Measurements from ENCODE around the gene SLC6A18. TPM values are rescaled to one million over a fixed set of nuclear protein-coding genes. Genes with fewer than 3 reads are reported as not detected.

SLC6A18 gene
- total RNA-seq, 2 experiments from 2014 or later = not detected

- intact Hi-C loops (cut with micrococcal nuclease) = no loop called here
- DNase-seq (no peak), ATAC-seq (no peak)
- peaks cover 20% of the 10 kb centered on the region for H3K4me1 Mint-ChIP-seq (ENCODE audit: low read depth)
- no peaks in the 10 kb centered on the region for H3K27me3 Mint-ChIP-seq
- H3K27ac Mint-ChIP-seq = no peak overlapping the region
- POLR2A ChIA-PET = no interaction called here
- no peak overlapping the region for H3K4me3 Mint-ChIP-seq
- no peaks in the 10 kb centered on the region for H3K36me3 Mint-ChIP-seq (ENCODE audit: low read depth)
- CTCF ChIA-PET = no interaction called here
- TF ChIP-seq CTCF (IDR thresholded peaks at IDR 0.05) = no peak
- H3K9me3 Mint-ChIP-seq = no peaks in the 10 kb centered on the region
These were observed 28.4 kb downstream of the SLC6A18 start for GRCh38 chr5:1253456-1254105.

- intact Hi-C loops (cut with micrococcal nuclease) = no loop called here
- H3K36me3 Mint-ChIP-seq (ENCODE audit: low read depth) = no peaks in the 10 kb centered on the region
- H3K27me3 Mint-ChIP-seq = no peaks in the 10 kb centered on the region
- ChIA-PET CTCF (no interaction called here), POLR2A (no interaction called here)
- H3K4me1 Mint-ChIP-seq (ENCODE audit: low read depth) = peaks cover 20% of the 10 kb centered on the region
- H3K4me3 Mint-ChIP-seq = no peak overlapping the region
- no peaks in the 10 kb centered on the region for H3K9me3 Mint-ChIP-seq
- no peak overlapping the region for H3K27ac Mint-ChIP-seq
- TF ChIP-seq CTCF (IDR thresholded peaks at IDR 0.05) = no peak
- ATAC-seq = no peak
- DNase-seq = no peak
These were observed 29.0 kb downstream of the SLC6A18 start for GRCh38 chr5:1254196-1254595.

GRCh38 chr5:1255081-1255561, 29.9 kb downstream of the SLC6A18 start:
- H3K4me1 Mint-ChIP-seq (ENCODE audit: low read depth) = peaks cover 20% of the 10 kb centered on the region
- intact Hi-C loops (cut with micrococcal nuclease) = no loop called here
- H3K36me3 Mint-ChIP-seq (ENCODE audit: low read depth) = no peaks in the 10 kb centered on the region
- ATAC-seq = peak; percentile 88
- H3K9me3 Mint-ChIP-seq = no peaks in the 10 kb centered on the region
- ChIA-PET POLR2A (interaction anchor here (1.2 kb wide), 1 partner anchor 60 kb away, joined by 3 read pairs; no protein-coding TSS in a partner anchor), CTCF (interaction anchor here (0.6 to 0.9 kb wide), 2 partner anchors 81 to 389 kb away, joined by 3 read pairs; no protein-coding TSS in a partner anchor)
- H3K27ac Mint-ChIP-seq = no peak overlapping the region
- H3K27me3 Mint-ChIP-seq = no peaks in the 10 kb centered on the region
- no peak overlapping the region for H3K4me3 Mint-ChIP-seq
- peak; percentile 61 for DNase-seq
- TF ChIP-seq CTCF (IDR thresholded peaks at IDR 0.05) = no peak

- peaks cover 4% of the 10 kb centered on the region for H3K36me3 Mint-ChIP-seq (ENCODE audit: low read depth)
- TF ChIP-seq CTCF (IDR thresholded peaks at IDR 0.05) = no peak
- H3K9me3 Mint-ChIP-seq = no peaks in the 10 kb centered on the region
- H3K4me3 Mint-ChIP-seq = no peak overlapping the region
- ChIA-PET CTCF (no interaction called here), POLR2A (no interaction called here)
- DNase-seq (no peak), ATAC-seq (no peak)
- H3K27me3 Mint-ChIP-seq = no peaks in the 10 kb centered on the region
- no peak overlapping the region for H3K27ac Mint-ChIP-seq
- intact Hi-C loops (cut with micrococcal nuclease) = no loop called here
- H3K4me1 Mint-ChIP-seq (ENCODE audit: low read depth) = peaks cover 20% of the 10 kb centered on the region
These were observed 31.6 kb downstream of the SLC6A18 start for GRCh38 chr5:1256776-1257175.

GRCh38 chr5:1257363-1257762, 32.2 kb downstream of the SLC6A18 start:
- TF ChIP-seq CTCF (IDR thresholded peaks at IDR 0.05) = no peak
- ChIA-PET POLR2A (no interaction called here), CTCF (no interaction called here)
- DNase-seq (no peak), ATAC-seq (no peak)
- no peaks in the 10 kb centered on the region for H3K27me3 Mint-ChIP-seq
- no peak overlapping the region for H3K27ac Mint-ChIP-seq
- H3K4me3 Mint-ChIP-seq = no peak overlapping the region
- intact Hi-C loops (cut with micrococcal nuclease) = no loop called here
- H3K36me3 Mint-ChIP-seq (ENCODE audit: low read depth) = peaks cover 10% of the 10 kb centered on the region
- H3K9me3 Mint-ChIP-seq = peaks cover 5% of the 10 kb centered on the region
- H3K4me1 Mint-ChIP-seq (ENCODE audit: low read depth) = peaks cover 20% of the 10 kb centered on the region

All from activated CD8-positive, alpha-beta T cell treated with anti-CD3 and anti-CD28 coated beads for 36 hours (primary cell).